HEK293 (cell line): ENCODE data around the gene HIC1.
"Not testable (repeated sequence)": the region's sequence is repeated elsewhere in the genome, so short reads cannot be mapped to it uniquely, and the experiment has no call there.

Experiments
- CTCF ChIP-seq: fragments of 450-650 bp; formaldehyde crosslinking; IDR thresholded peaks from 2 replicates; pipeline ENCODE4 v1.5.1; 2016; ENCODE audit warnings: missing biosample characterization, missing genetic modification characterization
- MYNN ChIP-seq: fragments of 450-650 bp; formaldehyde crosslinking; IDR thresholded peaks from 2 replicates; pipeline ENCODE4 v1.5.1; 2016; ENCODE audit warnings: missing biosample characterization, missing genetic modification characterization, borderline replicate concordance
- SP7 ChIP-seq: fragments of 450-650 bp; formaldehyde crosslinking; IDR thresholded peaks from 2 replicates; pipeline ENCODE4 v1.5.1; 2016; ENCODE audit warnings: missing biosample characterization, missing genetic modification characterization
- ZNF121 ChIP-seq: fragments of 450-650 bp; formaldehyde crosslinking; IDR thresholded peaks from 2 replicates; pipeline ENCODE4 v1.5.1; 2016; ENCODE audit warnings: missing biosample characterization, missing genetic modification characterization
- ZNF266 ChIP-seq: fragments of 450-650 bp; formaldehyde crosslinking; IDR thresholded peaks from 2 replicates; pipeline ENCODE4 v1.5.1; 2016; ENCODE audit warnings: missing biosample characterization, missing genetic modification characterization, low read depth
- ZNF324 ChIP-seq: fragments of 450-650 bp; formaldehyde crosslinking; IDR thresholded peaks from 2 replicates; pipeline ENCODE4 v1.5.1; 2016; ENCODE audit warnings: missing biosample characterization, missing genetic modification characterization
- ZNF335 ChIP-seq: fragments of 450-650 bp; formaldehyde crosslinking; conservative IDR thresholded peaks from 2 replicates; pipeline ENCODE4 v1.5.1; 2016; ENCODE audit warnings: missing biosample characterization, missing genetic modification characterization

- TF ChIP-seq ZNF335 (tag by site-specific recombination); CTCF; ZNF324; ZNF266; ZNF121 (tag by site-specific recombination); MYNN; SP7 (tag by site-specific recombination): not testable (repeated sequence)
Observed at GRCh38 chr17:2013220-2013993, 41.5 kb upstream of the HIC1 start.
